Right ventricle myocardium superior (tissue), 1 donor: Measurements from ENCODE around the gene CDKN3. TPM values are rescaled to one million over a fixed set of nuclear protein-coding genes. Genes with fewer than 3 reads are reported as not detected.
A peak's percentile ranks its signal among the peaks of the same experiment; 100 is the strongest.

ENCODE experiments used
- ATAC-seq: fragments of 200-7000 bp; cut with Tn5 transposase; one replicate; pipeline ENCODE4 v1.9.1; 2020; ENCODE audit warnings: mild to moderate bottlenecking; ENCODE audit not compliant: poor library complexity
- DNase-seq: peaks from one replicate; pipeline ENCODE4 v3.0.0-alpha.2; 2020
- intact Hi-C: fragments of 100-400 bp; cut with DNase I; formaldehyde crosslinking; loops from one replicate; pipeline ENCODE4 v1.11.2; 2022
- long read RNA-seq: library from polyadenylated mRNA; unstranded; transcript quantifications from one replicate; pipeline ENCODE4 v2.0.0, GENCODE V29; 2021
- total RNA-seq: library from RNA; stranded (reverse); fragmentation: NEBNext Ultra II Directional; extraction: Animal tissue kit (Norgen Biotek cat#: 25700); gene quantifications from one replicate; pipeline ENCODE4 v1.2.1, GENCODE V29; 2021
- donor health status: DM: no; HTN: yes; CAD: no; lungs with severe emphysema.

CDKN3 gene
- total RNA-seq = 5.2 TPM
- long read RNA-seq, transcript CDKN3-202 (8 exons, 893 nt) = major isoform, 6 of 6 reads
- long read RNA-seq, partial matches to known transcripts = 0 of 6 reads
- long read RNA-seq, other reads (novel, unspliced or antisense) = 0 of 6 reads

GRCh38 chr14:54396493-54397335 lies at the start of gene CDKN3:
Gene CDKN3, plus strand, starts transcription at chr14:54397007. Its CDS starts 62 bp downstream, at chr14:54397069.
- peak; percentile 99 for ATAC-seq
- intact Hi-C loops = no loop called here

GRCh38 chr14:54347044-54347443 lies 49.8 kb upstream of the CDKN3 start:
- intact Hi-C loops = loop anchor here (10.0 kb wide), 1 partner anchor 1052 kb away; no protein-coding TSS in a partner anchor
- ATAC-seq (no peak), DNase-seq (no peak)

More at GRCh38 chr14:54396493-54397335, at the start of gene CDKN3:
- DNase-seq = peak; percentile 99

- DNase-seq = no peak
- ATAC-seq = peak; percentile 75
- intact Hi-C loops = loop anchor here (2.0 to 10.0 kb wide), 2 partner anchors 809 to 1053 kb away; no protein-coding TSS in a partner anchor
These were observed 48.7 kb upstream of the CDKN3 start for GRCh38 chr14:54348001-54348611.

GRCh38 chr14:54348923-54349620 lies 47.7 kb upstream of the CDKN3 start:
- intact Hi-C loops = loop anchor here (2.0 to 10.0 kb wide), 2 partner anchors 810 to 1054 kb away; no protein-coding TSS in a partner anchor
- DNase-seq = peak; percentile 64
- ATAC-seq = peak; percentile 72

GRCh38 chr14:54349713-54350112 lies 47.1 kb upstream of the CDKN3 start:
- ATAC-seq = peak; percentile 71

GRCh38 chr14:54350203-54350602 lies 46.6 kb upstream of the CDKN3 start:
- intact Hi-C loops = no loop called here
- DNase-seq = no peak
- peak; percentile 40 for ATAC-seq

More at GRCh38 chr14:54349713-54350112, 47.1 kb upstream of the CDKN3 start:
- no peak for DNase-seq
- intact Hi-C loops = loop anchor here (2.0 to 10.0 kb wide), 2 partner anchors 811 to 1055 kb away; no protein-coding TSS in a partner anchor

GRCh38 chr14:54353266-54353665 lies 43.5 kb upstream of the CDKN3 start:
- intact Hi-C loops = no loop called here
- no peak for ATAC-seq
- DNase-seq = no peak

GRCh38 chr14:54353694-54354093 lies 43.1 kb upstream of the CDKN3 start:
- intact Hi-C loops = no loop called here
- ATAC-seq = no peak
- no peak for DNase-seq

GRCh38 chr14:54354096-54354495 lies 42.7 kb upstream of the CDKN3 start:
- ATAC-seq (no peak), DNase-seq (no peak)
- intact Hi-C loops = no loop called here

GRCh38 chr14:54354968-54355641 lies 41.7 kb upstream of the CDKN3 start:
- intact Hi-C loops = no loop called here
- ATAC-seq (no peak), DNase-seq (no peak)

- intact Hi-C loops = no loop called here
- DNase-seq = no peak
- ATAC-seq = no peak
These were observed 41.1 kb upstream of the CDKN3 start for GRCh38 chr14:54355698-54356097.

- intact Hi-C loops = no loop called here
- ATAC-seq (no peak), DNase-seq (no peak)
These were observed 40.6 kb upstream of the CDKN3 start for GRCh38 chr14:54356172-54356571.

GRCh38 chr14:54360667-54361066 lies 36.1 kb upstream of the CDKN3 start:
- intact Hi-C loops = no loop called here
- ATAC-seq = no peak

GRCh38 chr14:54362089-54362504 lies 34.7 kb upstream of the CDKN3 start:
- intact Hi-C loops = no loop called here

More at GRCh38 chr14:54360667-54361066, 36.1 kb upstream of the CDKN3 start:
- DNase-seq = no peak

GRCh38 chr14:54362759-54363437 lies 33.9 kb upstream of the CDKN3 start:
- intact Hi-C loops = no loop called here
- ATAC-seq (no peak), DNase-seq (no peak)

More at GRCh38 chr14:54362089-54362504, 34.7 kb upstream of the CDKN3 start:
- ATAC-seq (no peak), DNase-seq (no peak)

GRCh38 chr14:54364555-54365415 lies 32.0 kb upstream of the CDKN3 start:
- peak; percentile 63 for DNase-seq
- intact Hi-C loops = no loop called here

More at GRCh38 chr14:54364555-54365415, 32.0 kb upstream of the CDKN3 start:
- ATAC-seq = peak; percentile 80
